ENCODE data around the gene PNPLA3. TPM values are rescaled to one million over a fixed set of nuclear protein-coding genes. Genes with fewer than 3 reads are reported as not detected.

Gene PNPLA3
- total RNA-seq, 4 donors from 2014 or later: 0.58 to 1.3 TPM; not detected in 2

GRCh38 chr22:43996981-43997265 is 73.3 kb downstream of the PNPLA3 start:
- no peaks in the 10 kb centered on the region for H3K9me3 ChIP-seq
- intact Hi-C loops (cut with DNase I; ENCODE audit: low total_unique reads): loop anchor here (10.0 kb wide), 1 partner anchor 68 kb away; no protein-coding TSS in a partner anchor
- no peak overlapping the region for H3K27ac ChIP-seq
- H3K36me3 ChIP-seq: no peaks in the 10 kb centered on the region
- no peak overlapping the region for H3K4me3 ChIP-seq
- no peaks in the 10 kb centered on the region for H3K27me3 ChIP-seq
- TF ChIP-seq CTCF (IDR thresholded peaks at IDR 0.05) (no peak), POLR2A (IDR thresholded peaks at IDR 0.05) (no peak)
- no peaks in the 10 kb centered on the region for H3K4me1 ChIP-seq
- no peak for DNase-seq

Other genes with a start within 250 kb of the PNPLA3 start
- 1 to 10 TPM; 2.0 to 8.4 (median 5.7) TPM for gene EFCAB6, start 111.5 kb upstream of the PNPLA3 start, total RNA-seq
- gene SULT4A1, start 61.3 kb upstream of the PNPLA3 start, total RNA-seq: 1 to 10 TPM in 1 of 4 donors, not detected in 3; 2.1 TPM
- not detected for gene PNPLA5, start 31.8 kb upstream of the PNPLA3 start, total RNA-seq
- gene SAMM50, start 31.6 kb downstream of the PNPLA3 start, total RNA-seq: 10 to 100 TPM; 16.2 to 58.2 (median 24.8) TPM
- 10 to 100 TPM; 27.7 to 88.5 (median 41.7) TPM for gene PARVB, start 100.5 kb downstream of the PNPLA3 start, total RNA-seq

Data from uterus (tissue), 4 donors.